ENCODE measurements around the gene ANKRD16. TPM values are rescaled to one million over a fixed set of nuclear protein-coding genes. Genes with fewer than 3 reads are reported as not detected.
"Not testable (repeated sequence)": the region's sequence is repeated elsewhere in the genome, so short reads cannot be mapped to it uniquely, and the experiment has no call there.

ANKRD16 gene
- total and polyA plus RNA-seq, 7 donors = 1.6 to 11.4 (median 8.6) TPM

DNA sequence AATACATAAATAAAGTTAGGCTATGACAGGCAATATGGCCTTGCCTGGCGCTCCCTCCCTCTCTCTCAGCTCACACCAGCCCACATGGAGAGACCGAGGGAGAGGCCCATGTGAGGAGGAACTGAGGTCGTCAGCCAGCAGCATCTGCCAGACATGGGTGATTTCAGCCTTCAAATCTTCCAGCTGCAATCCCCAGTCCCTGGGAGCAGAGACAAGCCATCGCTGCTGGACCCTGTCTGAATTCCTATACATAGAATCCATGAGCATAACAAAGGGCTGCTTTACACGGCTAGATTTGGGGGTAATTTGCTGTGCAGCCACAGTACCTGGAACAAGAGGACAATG, 35.6 kb downstream of the ANKRD16 start:
- Histone ChIP-seq H3K27ac (no peak overlapping the region), H3K9me3 (no peaks in the 10 kb centered on the region), H3K27me3 (no peaks in the 10 kb centered on the region), H3K4me3 (no peak overlapping the region), H3K4me1 (no peaks in the 10 kb centered on the region), H3K36me3 (no peaks in the 10 kb centered on the region)
- 77 to 89% methylated on average over 5 of the region's 5 CpGs for WGBS, 2 donors
- DNase-seq = no peak
- no peak for TF ChIP-seq EP300 (IDR thresholded peaks at IDR 0.05)
- TF ChIP-seq POLR2AphosphoS5 (IDR thresholded peaks at IDR 0.05) = no peak
- no peak for TF ChIP-seq POLR2A (IDR thresholded peaks at IDR 0.05)
- TF ChIP-seq CTCF (IDR thresholded peaks at IDR 0.05) = no peak
- intact Hi-C loops (cut with DNase I) = no loop called here

DNA sequence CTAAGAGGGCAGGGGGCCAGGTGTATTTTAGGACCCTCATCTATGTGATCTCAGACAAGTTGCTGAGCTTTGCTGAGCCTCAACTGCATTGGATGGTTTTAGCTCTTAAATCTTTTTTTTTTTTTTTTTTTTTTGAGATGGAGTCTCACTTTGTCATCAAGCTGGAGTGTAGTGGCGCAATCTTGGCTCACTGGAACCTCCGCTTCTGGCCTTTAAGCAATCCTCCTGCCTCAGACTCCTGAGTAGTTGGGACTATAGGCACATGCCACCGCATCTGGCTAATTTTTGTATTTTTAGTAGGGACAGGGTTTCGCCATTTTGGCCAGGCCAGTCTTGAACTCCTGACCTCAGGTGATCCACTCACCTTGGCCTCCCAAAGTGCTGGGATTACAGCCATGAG, 43.0 kb downstream of the ANKRD16 start:
- H3K9me3 ChIP-seq; intact Hi-C loops (cut with DNase I); H3K4me3 ChIP-seq; H3K27me3 ChIP-seq; H3K4me1 ChIP-seq; H3K36me3 ChIP-seq; DNase-seq: not testable (repeated sequence)
- 97 to 98% methylated on average over 4 of the region's 4 CpGs for WGBS, 2 donors
- H3K27ac ChIP-seq = peak overlapping the region in 2 of 4 donors; percentile 11 to 28

DNA sequence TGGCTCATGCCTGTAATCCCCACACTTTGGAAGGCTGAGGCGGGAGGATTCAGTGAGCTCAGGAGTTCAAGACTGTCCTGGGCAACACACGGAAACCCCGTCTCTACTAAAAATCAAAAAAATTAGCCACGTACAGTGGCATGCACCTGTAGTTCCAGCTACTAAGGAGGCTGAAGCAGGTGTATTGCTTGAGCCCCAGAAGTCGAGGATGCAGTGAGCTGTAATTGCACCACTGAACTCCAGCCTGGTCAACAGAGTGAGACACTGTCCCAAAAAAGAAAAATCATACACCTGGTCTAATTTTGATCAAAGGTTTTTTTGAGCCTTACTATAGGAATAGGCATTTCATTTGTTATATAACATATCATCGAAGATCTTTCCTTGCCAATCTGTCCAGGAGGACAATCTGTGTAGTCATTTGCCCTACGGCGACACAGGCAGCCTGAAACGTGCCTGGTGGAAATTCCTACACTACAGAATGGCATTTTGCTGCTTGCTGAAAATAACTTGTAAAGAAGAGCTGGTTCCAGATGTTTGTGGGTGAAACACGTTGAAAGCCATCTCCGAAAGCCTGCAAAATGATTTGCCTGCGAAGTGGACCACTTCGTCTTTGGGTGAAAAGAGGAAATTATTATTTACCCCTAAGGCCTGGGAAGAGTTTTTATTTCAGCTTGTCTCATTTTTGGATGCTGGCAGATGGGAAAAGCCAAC, 45.2 kb downstream of the ANKRD16 start:
- DNase-seq = no peak
- no peak overlapping the region for H3K27ac ChIP-seq
- TF ChIP-seq CTCF (IDR thresholded peaks at IDR 0.05) (no peak), EP300 (IDR thresholded peaks at IDR 0.05) (no peak), POLR2A (IDR thresholded peaks at IDR 0.05) (no peak), POLR2AphosphoS5 (IDR thresholded peaks at IDR 0.05) (no peak)

DNA sequence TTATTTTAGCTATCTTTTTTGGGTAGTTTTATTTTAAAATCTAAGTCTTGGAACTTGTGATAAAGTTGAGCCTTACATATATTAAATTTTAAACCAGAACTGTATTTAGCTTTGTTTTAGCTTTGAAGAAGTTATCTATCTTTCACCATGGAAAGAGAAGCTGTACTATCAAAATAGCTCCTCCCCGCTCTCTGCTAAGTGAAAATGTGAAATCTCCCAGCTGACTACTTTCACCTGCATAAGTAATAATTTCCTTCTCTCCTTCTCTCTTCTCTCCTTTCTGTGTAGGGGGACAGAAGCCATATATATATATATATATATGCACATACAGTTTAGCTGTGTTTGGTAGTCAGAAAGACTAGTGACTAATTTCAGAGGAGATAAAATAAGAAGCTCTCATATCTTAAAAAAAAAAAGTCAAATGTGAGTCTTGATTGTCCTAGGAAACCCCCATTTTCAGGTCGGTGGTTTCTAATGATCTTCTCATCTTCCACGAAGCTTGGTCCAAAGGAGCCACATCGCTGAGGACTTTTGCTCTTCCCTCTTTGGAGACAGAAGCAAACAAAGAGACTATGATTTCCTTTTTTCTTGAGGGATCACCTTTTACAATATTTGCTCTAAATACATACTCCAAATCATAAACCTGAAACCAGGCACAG, 45.9 kb downstream of the ANKRD16 start:
- Histone ChIP-seq H3K9me3 (no peaks in the 10 kb centered on the region), H3K4me1 (no peaks in the 10 kb centered on the region), H3K27me3 (no peaks in the 10 kb centered on the region), H3K27ac (no peak overlapping the region), H3K4me3 (no peak overlapping the region), H3K36me3 (no peaks in the 10 kb centered on the region)
- TF ChIP-seq CTCF (IDR thresholded peaks at IDR 0.05) = no peak
- no peak for TF ChIP-seq POLR2AphosphoS5 (IDR thresholded peaks at IDR 0.05)
- TF ChIP-seq EP300 (IDR thresholded peaks at IDR 0.05) = no peak
- no peak for TF ChIP-seq POLR2A (IDR thresholded peaks at IDR 0.05)
- intact Hi-C loops (cut with DNase I) = no loop called here
- DNase-seq = no peak
- whole genome bisulfite sequencing, 2 donors = 34 to 48% methylated on average over 4 of the region's 4 CpGs

More for the DNA sequence above, 45.2 kb downstream of the ANKRD16 start:
- H3K27me3 ChIP-seq = no peaks in the 10 kb centered on the region
- no peaks in the 10 kb centered on the region for H3K9me3 ChIP-seq
- no peak overlapping the region for H3K4me3 ChIP-seq
- intact Hi-C loops (cut with DNase I) = no loop called here
- WGBS, 2 donors = 59 to 67% methylated on average over 13 of the region's 13 CpGs
- no peaks in the 10 kb centered on the region for H3K4me1 ChIP-seq
- H3K36me3 ChIP-seq = no peaks in the 10 kb centered on the region

DNA sequence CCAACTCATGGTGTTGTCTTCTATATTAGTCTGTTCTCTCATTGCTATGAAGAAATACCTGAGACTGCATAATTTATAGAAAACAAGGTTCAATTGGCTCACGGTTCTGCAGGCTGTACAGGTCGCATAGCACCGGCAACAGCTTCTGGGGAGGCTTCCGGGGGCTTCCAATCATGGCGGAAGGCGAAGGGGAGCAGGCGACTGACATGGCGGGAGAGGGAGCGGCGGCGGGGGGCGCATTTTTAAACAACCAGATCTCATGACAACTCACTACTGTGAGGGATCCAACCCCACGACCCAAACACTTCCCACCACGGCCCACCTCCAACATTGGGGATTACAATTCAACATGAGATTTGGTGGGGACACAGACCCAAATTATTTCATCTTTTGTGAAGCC, 47.7 kb downstream of the ANKRD16 start:
- no peaks in the 10 kb centered on the region for H3K36me3 ChIP-seq
- TF ChIP-seq EP300 (IDR thresholded peaks at IDR 0.05) = no peak
- no peak for TF ChIP-seq POLR2AphosphoS5 (IDR thresholded peaks at IDR 0.05)
- TF ChIP-seq POLR2A (IDR thresholded peaks at IDR 0.05) = no peak
- no peak for TF ChIP-seq CTCF (IDR thresholded peaks at IDR 0.05)
- no peaks in the 10 kb centered on the region for H3K4me1 ChIP-seq
- no peaks in the 10 kb centered on the region for H3K9me3 ChIP-seq
- no peaks in the 10 kb centered on the region for H3K27me3 ChIP-seq
- H3K27ac ChIP-seq = no peak overlapping the region
- no peak overlapping the region for H3K4me3 ChIP-seq
- intact Hi-C loops (cut with DNase I) = no loop called here
- WGBS, 2 donors = 94 to 97% methylated on average over 14 of the region's 14 CpGs
- DNase-seq = no peak
